CD14-positive monocyte (primary cell): Measurements from ENCODE around the gene BCKDHB. TPM values are rescaled to one million over a fixed set of nuclear protein-coding genes. Genes with fewer than 3 reads are reported as not detected.

Experiments used
- DNase-seq, 3 donors: peaks; one replicate each; pipeline ENCODE4 v3.0.0-alpha.2; 2011 to 2022
- H2AFZ ChIP-seq: 2 replicates; pipeline ENCODE4 v1.6.0; 2012; ENCODE audit warnings: mild to moderate bottlenecking, low read depth, low read length, inconsistent platforms; ENCODE audit not compliant: insufficient read depth, poor library complexity, severe bottlenecking
- H3K27ac ChIP-seq, 2 donors: 1 replicate in 1 of 2; 2 replicates in 1 of 2; pipeline ENCODE4 v1.5.1; 2012 to 2013; ENCODE audit warnings: low read length in 2 of 2, control low read depth in 1 of 2, inconsistent platforms in 1 of 2, low read depth in 1 of 2, mild to moderate bottlenecking in 1 of 2
- H3K27me3 ChIP-seq, 2 donors: one replicate each; pipeline versions ENCODE4 v1.6.0 to v1.6.1; 2011 to 2013; ENCODE audit warnings: low read length in 2 of 2; ENCODE audit not compliant: control insufficient read depth in 2 of 2, insufficient read depth in 2 of 2
- H3K36me3 ChIP-seq, 2 donors: replicated peaks in 1 of 2; 1 replicate in 1 of 2; 2 replicates in 1 of 2; pipeline versions ENCODE4 v1.5.1 to v1.6.1; 2012 to 2013; ENCODE audit warnings: low read length in 2 of 2, control low read depth in 1 of 2, inconsistent platforms in 1 of 2, mild to moderate bottlenecking in 1 of 2; ENCODE audit not compliant: insufficient read depth in 2 of 2, control insufficient read depth in 1 of 2
- H3K4me1 ChIP-seq, 2 donors: 1 replicate in 1 of 2; 2 replicates in 1 of 2; pipeline versions ENCODE4 v1.5.1 to v1.6.1; 2012 to 2013; ENCODE audit warnings: low read length in 2 of 2, control low read depth in 1 of 2, inconsistent platforms in 1 of 2, mild to moderate bottlenecking in 1 of 2, moderate library complexity in 1 of 2; ENCODE audit not compliant: insufficient read depth in 2 of 2, control insufficient read depth in 1 of 2
- H3K4me2 ChIP-seq: replicated peaks from 2 replicates; pipeline ENCODE3; 2012; ENCODE audit warnings: low read length, moderate library complexity, mild to moderate bottlenecking; ENCODE audit not compliant: poor library complexity, severe bottlenecking; ENCODE audit errors: extremely low read depth
- H3K4me3 ChIP-seq, 3 experiments: fragments of 200-600 bp in 1 of 3; sonication (generic) in 1 of 3; replicated peaks in 1 of 3; 1 replicate in 2 of 3; 2 replicates in 1 of 3; pipeline ENCODE4 v1.5.1; 2011 to 2013; ENCODE audit warnings: low read length in 3 of 3, mild to moderate bottlenecking in 3 of 3, control low read depth in 2 of 3, low read depth in 2 of 3, inconsistent platforms in 1 of 3, moderate library complexity in 1 of 3
- H3K79me2 ChIP-seq: 2 replicates; pipeline ENCODE4 v1.6.0; 2012; ENCODE audit warnings: mild to moderate bottlenecking, control low read depth, inconsistent platforms, low read length, moderate library complexity; ENCODE audit not compliant: insufficient read depth
- H3K9ac ChIP-seq: 2 replicates; pipeline ENCODE4 v1.6.0; 2017; ENCODE audit warnings: low read length, mild to moderate bottlenecking; ENCODE audit not compliant: insufficient read depth, poor library complexity, severe bottlenecking
- H3K9me3 ChIP-seq, 2 donors: replicated peaks in 1 of 2; 1 replicate in 1 of 2; 2 replicates in 1 of 2; pipeline versions ENCODE4 v1.5.1 to v1.6.1; 2012 to 2013; ENCODE audit warnings: low read length in 2 of 2, control low read depth in 1 of 2; ENCODE audit not compliant: control insufficient read depth in 1 of 2, insufficient read depth in 1 of 2
- H4K20me1 ChIP-seq: 2 replicates; pipeline ENCODE4 v1.6.0; 2012; ENCODE audit warnings: mild to moderate bottlenecking, low read length, control low read depth, moderate library complexity; ENCODE audit not compliant: insufficient read depth
- H3K27ac Mint-ChIP-seq, 7 donors: one replicate each; pipeline ENCODE4 v1.8.0; 2020; ENCODE audit warnings: mild to moderate bottlenecking in 7 of 7, mixed read lengths in 7 of 7, moderate library complexity in 6 of 7, inconsistent platforms in 2 of 7
- H3K27me3 Mint-ChIP-seq, 3 donors: one replicate each; pipeline ENCODE4 v1.8.0; 2021 to 2022; ENCODE audit warnings: low read depth in 3 of 3, mild to moderate bottlenecking in 3 of 3, mixed read lengths in 3 of 3, moderate library complexity in 3 of 3, inconsistent platforms in 1 of 3
- H3K36me3 Mint-ChIP-seq, 2 donors: one replicate each; pipeline ENCODE4 v1.8.0; 2020; ENCODE audit warnings: mixed read lengths in 2 of 2, inconsistent platforms in 1 of 2, mild to moderate bottlenecking in 1 of 2
- H3K4me1 Mint-ChIP-seq: one replicate; pipeline ENCODE4 v1.8.0; 2020; ENCODE audit warnings: mild to moderate bottlenecking, mixed read lengths
- H3K4me3 Mint-ChIP-seq, 2 donors: one replicate each; pipeline ENCODE4 v1.8.0; 2020; ENCODE audit warnings: mild to moderate bottlenecking in 2 of 2, mixed read lengths in 2 of 2, moderate library complexity in 1 of 2
- H3K9me3 Mint-ChIP-seq, 7 donors: one replicate each; pipeline ENCODE4 v1.8.0; 2020 to 2022; ENCODE audit warnings: mixed read lengths in 7 of 7, mild to moderate bottlenecking in 6 of 7, moderate library complexity in 6 of 7, inconsistent platforms in 2 of 7
- WGBS: methylation state at CpG from one replicate; pipeline ENCODE4 v1.1.5; 2013; ENCODE audit warnings: missing lambda C conversion rate; ENCODE audit not compliant: insufficient coverage; 5-methylcytosine and 5-hydroxymethylcytosine counted together
- intact Hi-C, 2 donors: fragments of 100-400 bp; cut with micrococcal nuclease; formaldehyde crosslinking; loops; one replicate each; pipeline versions ENCODE4 v1.15.0 to v1.15.1; 2023
- polyA plus RNA-seq, 3 donors: library from polyadenylated mRNA; depleted of rRNA in 1 of 3; unstranded in 2 of 3; stranded (reverse) in 1 of 3; fragments of 300-500 nt in 2 of 3; fragments of >200 nt in 1 of 3; fragmentation: Illumina TruSeq in 2 of 3; gene quantifications; 1 replicate in 2 of 3; 2 replicates in 1 of 3; pipeline ENCODE4 v1.2.3, GENCODE V29; 2012 to 2021
- TF ChIP-seq, protein P1 (sequence below): fragments of 200-600 bp; IDR thresholded peaks from one replicate; pipeline ENCODE4 v1.8.0; 2022; ENCODE audit warnings: antibody characterized with exemption, mild to moderate bottlenecking

BCKDHB gene
- polyA plus RNA-seq, 3 donors, result 1.8 to 4.6 (median 4.0) TPM

DNA sequence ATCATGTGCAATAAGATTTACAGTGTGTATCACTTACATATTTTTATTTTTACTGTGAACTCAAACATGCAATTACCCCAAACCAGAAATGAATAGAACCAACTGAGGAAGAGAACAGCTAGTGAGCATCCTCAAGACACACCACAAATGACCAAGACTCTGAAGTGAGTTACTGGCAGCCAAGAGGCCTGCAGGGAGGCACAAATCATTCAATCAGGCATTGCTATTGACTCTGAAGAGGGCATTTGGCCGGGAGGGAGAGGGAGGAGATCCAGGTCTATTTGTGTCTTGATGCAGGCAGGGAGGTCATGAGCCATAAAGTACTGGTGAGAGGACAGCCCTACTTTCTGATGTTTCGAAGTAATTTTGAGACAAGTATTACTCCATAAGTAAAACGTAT is 257.7 kb downstream of the BCKDHB start:
- peaks cover 0 to 4% of the 10 kb centered on the region in 2 donors for H3K9me3 ChIP-seq
- H4K20me1 ChIP-seq, result no peaks in the 10 kb centered on the region
- H3K4me3 ChIP-seq, result no peak overlapping the region
- H3K4me1 ChIP-seq, result no peaks in the 10 kb centered on the region
- Mint-ChIP-seq H3K36me3 (no peaks in the 10 kb centered on the region), H3K4me1 (no peaks in the 10 kb centered on the region), H3K4me3 (no peak overlapping the region), H3K27ac (no peak overlapping the region), H3K9me3 (peaks cover 0 to 23% (median 6%) of the 10 kb centered on the region in 7 donors), H3K27me3 (peaks cover 1 to 2% (median 2%) of the 10 kb centered on the region in 3 donors)
- intact Hi-C loops, result no loop called here
- H3K27ac ChIP-seq, result no peak overlapping the region
- no peaks in the 10 kb centered on the region for H3K79me2 ChIP-seq
- H3K36me3 ChIP-seq, result no peaks in the 10 kb centered on the region
- H3K27me3 ChIP-seq, result no peaks in the 10 kb centered on the region
- no CpG with 5 or more reads among the region's 3 CpGs for WGBS
- H3K4me2 ChIP-seq, result no peak overlapping the region
- DNase-seq, result no peak
- TF ChIP-seq, protein P1, sequence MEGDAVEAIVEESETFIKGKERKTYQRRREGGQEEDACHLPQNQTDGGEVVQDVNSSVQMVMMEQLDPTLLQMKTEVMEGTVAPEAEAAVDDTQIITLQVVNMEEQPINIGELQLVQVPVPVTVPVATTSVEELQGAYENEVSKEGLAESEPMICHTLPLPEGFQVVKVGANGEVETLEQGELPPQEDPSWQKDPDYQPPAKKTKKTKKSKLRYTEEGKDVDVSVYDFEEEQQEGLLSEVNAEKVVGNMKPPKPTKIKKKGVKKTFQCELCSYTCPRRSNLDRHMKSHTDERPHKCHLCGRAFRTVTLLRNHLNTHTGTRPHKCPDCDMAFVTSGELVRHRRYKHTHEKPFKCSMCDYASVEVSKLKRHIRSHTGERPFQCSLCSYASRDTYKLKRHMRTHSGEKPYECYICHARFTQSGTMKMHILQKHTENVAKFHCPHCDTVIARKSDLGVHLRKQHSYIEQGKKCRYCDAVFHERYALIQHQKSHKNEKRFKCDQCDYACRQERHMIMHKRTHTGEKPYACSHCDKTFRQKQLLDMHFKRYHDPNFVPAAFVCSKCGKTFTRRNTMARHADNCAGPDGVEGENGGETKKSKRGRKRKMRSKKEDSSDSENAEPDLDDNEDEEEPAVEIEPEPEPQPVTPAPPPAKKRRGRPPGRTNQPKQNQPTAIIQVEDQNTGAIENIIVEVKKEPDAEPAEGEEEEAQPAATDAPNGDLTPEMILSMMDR, result no peak
- H3K9ac ChIP-seq, result no peak overlapping the region
- no peak overlapping the region for H2AFZ ChIP-seq

DNA sequence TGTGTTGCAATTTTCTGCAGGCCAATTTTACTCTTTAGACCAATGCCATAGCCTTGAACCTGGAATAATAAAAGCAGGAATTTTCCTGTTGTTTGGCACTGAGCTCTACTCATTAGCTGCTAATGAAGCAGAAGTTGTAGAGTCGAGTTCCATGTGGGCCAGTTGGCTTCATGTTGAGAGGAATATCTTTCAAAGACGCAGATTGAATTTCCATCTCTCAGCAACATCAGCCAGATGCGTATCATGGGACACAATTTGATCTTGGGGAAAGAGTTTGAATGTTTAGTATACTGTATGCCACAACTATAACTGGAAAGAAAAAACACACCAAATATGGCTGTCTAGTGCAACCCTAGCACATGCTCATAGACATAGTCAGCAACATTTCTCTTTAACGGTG is 259.6 kb downstream of the BCKDHB start:
- no peak overlapping the region for H3K4me3 ChIP-seq
- no peak overlapping the region for H2AFZ ChIP-seq
- Mint-ChIP-seq H3K4me3 (no peak overlapping the region), H3K27ac (no peak overlapping the region), H3K9me3 (peaks cover under 1 to 17% (median 3%) of the 10 kb centered on the region in 7 donors), H3K27me3 (peaks cover 1 to 2% (median 2%) of the 10 kb centered on the region in 3 donors), H3K36me3 (no peaks in the 10 kb centered on the region), H3K4me1 (no peaks in the 10 kb centered on the region)
- no peaks in the 10 kb centered on the region for H3K36me3 ChIP-seq
- no CpG with 5 or more reads among the region's 4 CpGs for WGBS
- H4K20me1 ChIP-seq, result no peaks in the 10 kb centered on the region
- TF ChIP-seq, protein P1, result no peak
- H3K4me2 ChIP-seq, result no peak overlapping the region
- no peaks in the 10 kb centered on the region for H3K4me1 ChIP-seq
- no peak overlapping the region for H3K27ac ChIP-seq
- no peak overlapping the region for H3K9ac ChIP-seq
- H3K9me3 ChIP-seq, result peaks cover 0 to 3% of the 10 kb centered on the region in 2 donors
- no peaks in the 10 kb centered on the region for H3K27me3 ChIP-seq
- H3K79me2 ChIP-seq, result no peaks in the 10 kb centered on the region
- intact Hi-C loops, result no loop called here
- no peak for DNase-seq
